A673 (cell line): ENCODE results near the gene TNS3. TPM values are rescaled to one million over a fixed set of nuclear protein-coding genes. Genes with fewer than 3 reads are reported as not detected.

Experiments used
- BruUV-seq: library from RNA; stranded (reverse); fragments of 400-500 nt; replicated peaks from 2 replicates; lab custom pipeline; 2021; lab: Mats Ljungman, UMichigan
- CTCF ChIA-PET: fragments of 300-600 bp; sonication (Branson Sonifier 250); formaldehyde crosslinking; loops from one replicate; lab custom pipeline; 2022; ENCODE audit warnings: antibody characterized with exemption; lab: Charles Lee
- POLR2A ChIA-PET: fragments of 300-600 bp; sonication (Branson Sonifier 250); formaldehyde crosslinking; loops from one replicate; lab custom pipeline; 2022; ENCODE audit warnings: antibody characterized with exemption; ENCODE audit not compliant: low non-redundant PET; lab: Charles Lee
- DNase-seq: peaks from one replicate; pipeline ENCODE4 v3.0.0-alpha.2; 2015; ENCODE audit warnings: low spot score
- H3K27ac ChIP-seq: fragments of 200-600 bp; sonication (generic); 2 replicates; pipeline ENCODE4 v1.5.1; 2016; ENCODE audit warnings: mixed run types, low read depth, mild to moderate bottlenecking, mixed read lengths, antibody characterized with exemption, low read length; ENCODE audit not compliant: poor library complexity, severe bottlenecking
- H3K27me3 ChIP-seq: fragments of 200-600 bp; sonication (generic); replicated peaks from 2 replicates; pipeline ENCODE4 v1.6.1; 2017; ENCODE audit warnings: mixed run types, low read depth, mild to moderate bottlenecking, mixed read lengths, antibody characterized with exemption, low read length; ENCODE audit not compliant: insufficient read depth, poor library complexity
- H3K36me3 ChIP-seq: fragments of 200-600 bp; sonication (generic); 2 replicates; pipeline ENCODE4 v1.6.1; 2016; ENCODE audit warnings: mixed run types, mild to moderate bottlenecking, mixed read lengths, antibody characterized with exemption, low read length; ENCODE audit not compliant: insufficient read depth, poor library complexity, severe bottlenecking
- H3K4me1 ChIP-seq: fragments of 200-600 bp; sonication (generic); 2 replicates; pipeline ENCODE4 v1.6.1; 2017; ENCODE audit warnings: mixed run types, mild to moderate bottlenecking, mixed read lengths, antibody characterized with exemption, low read length; ENCODE audit not compliant: insufficient read depth, poor library complexity, severe bottlenecking
- H3K4me3 ChIP-seq: fragments of 200-600 bp; sonication (generic); 2 replicates; pipeline ENCODE4 v1.5.1; 2016; ENCODE audit warnings: low read depth, mixed run types, mild to moderate bottlenecking, mixed read lengths, low read length; ENCODE audit not compliant: poor library complexity, severe bottlenecking
- H3K9me3 ChIP-seq: fragments of 200-600 bp; sonication (generic); 2 replicates; pipeline ENCODE4 v1.6.1; 2016; ENCODE audit warnings: mixed run types, low read depth, mild to moderate bottlenecking, mixed read lengths, antibody characterized with exemption, low read length; ENCODE audit not compliant: poor library complexity, severe bottlenecking
- CTCF ChIP-seq: fragments of 300-800, 200-600 bp; sonication (generic); conservative IDR thresholded peaks from 2 replicates; pipeline ENCODE4 v1.5.1; 2017; ENCODE audit warnings: low read depth, mild to moderate bottlenecking, antibody characterized with exemption, low read length, moderate library complexity, mixed read lengths
- EZH2 ChIP-seq: fragments of 200-600 bp; sonication (generic); IDR thresholded peaks from 2 replicates; pipeline ENCODE4 v1.6.1; 2017; ENCODE audit warnings: borderline replicate concordance, low read depth, mild to moderate bottlenecking, mixed read lengths, antibody characterized with exemption, low read length; ENCODE audit not compliant: poor library complexity, severe bottlenecking
- intact Hi-C: fragments of 100-400 bp; cut with micrococcal nuclease; formaldehyde crosslinking; loops from one replicate; pipeline ENCODE4 v1.10.0; 2022; ENCODE audit not compliant: unreplicated experiment
- total RNA-seq: library from RNA; stranded (reverse); gene quantifications from 2 replicates; pipeline ENCODE4 v1.2.3, GENCODE V29; 2021

The TNS3 gene
- total RNA-seq, 1 experiment from 2014 or later = not detected

GRCh38 chr7:47565640-47566250, 16.2 kb downstream of the TNS3 start:
- POLR2A ChIA-PET = no interaction called here
- no peaks in the 10 kb centered on the region for H3K36me3 ChIP-seq
- DNase-seq = no peak
- no peak for TF ChIP-seq CTCF
- TF ChIP-seq EZH2 = no peak
- CTCF ChIA-PET = no interaction called here
- intact Hi-C loops = no loop called here
- H3K4me3 ChIP-seq = no peak overlapping the region
- no TSS peak for BruUV-seq
- H3K9me3 ChIP-seq = no peaks in the 10 kb centered on the region
- H3K27ac ChIP-seq = no peak overlapping the region
- H3K27me3 ChIP-seq = no peaks in the 10 kb centered on the region
- no peaks in the 10 kb centered on the region for H3K4me1 ChIP-seq

- POLR2A ChIA-PET = no interaction called here
- Histone ChIP-seq H3K4me3 (no peak overlapping the region), H3K9me3 (no peaks in the 10 kb centered on the region), H3K4me1 (no peaks in the 10 kb centered on the region), H3K36me3 (no peaks in the 10 kb centered on the region), H3K27ac (no peak overlapping the region), H3K27me3 (no peaks in the 10 kb centered on the region)
- DNase-seq = no peak
- TF ChIP-seq CTCF (no peak), EZH2 (no peak)
- CTCF ChIA-PET = no interaction called here
- BruUV-seq = no TSS peak
- intact Hi-C loops = no loop called here
Measured at GRCh38 chr7:47563521-47563920, 18.4 kb downstream of the TNS3 start.

GRCh38 chr7:47561715-47562446, 20.0 kb downstream of the TNS3 start:
- H3K4me1 ChIP-seq = no peaks in the 10 kb centered on the region
- H3K27ac ChIP-seq = no peak overlapping the region
- no peak for DNase-seq
- no peaks in the 10 kb centered on the region for H3K9me3 ChIP-seq
- no peaks in the 10 kb centered on the region for H3K36me3 ChIP-seq
- ChIA-PET POLR2A (no interaction called here), CTCF (no interaction called here)
- TF ChIP-seq CTCF (no peak), EZH2 (no peak)
- intact Hi-C loops = no loop called here
- no peaks in the 10 kb centered on the region for H3K27me3 ChIP-seq
- no TSS peak for BruUV-seq
- H3K4me3 ChIP-seq = no peak overlapping the region
